GM04504 (cell line): Measurements from ENCODE around the gene SLC35E1.

ENCODE experiments used
- DNase-seq: peaks from one replicate; pipeline ENCODE4 v3.0.0-alpha.2; 2012; ENCODE audit warnings: low read depth

Gene SLC35E1

GRCh38 chr19:16596399-16596798 is 24.2 kb upstream of the SLC35E1 start:
- DNase-seq: no peak

DNA sequence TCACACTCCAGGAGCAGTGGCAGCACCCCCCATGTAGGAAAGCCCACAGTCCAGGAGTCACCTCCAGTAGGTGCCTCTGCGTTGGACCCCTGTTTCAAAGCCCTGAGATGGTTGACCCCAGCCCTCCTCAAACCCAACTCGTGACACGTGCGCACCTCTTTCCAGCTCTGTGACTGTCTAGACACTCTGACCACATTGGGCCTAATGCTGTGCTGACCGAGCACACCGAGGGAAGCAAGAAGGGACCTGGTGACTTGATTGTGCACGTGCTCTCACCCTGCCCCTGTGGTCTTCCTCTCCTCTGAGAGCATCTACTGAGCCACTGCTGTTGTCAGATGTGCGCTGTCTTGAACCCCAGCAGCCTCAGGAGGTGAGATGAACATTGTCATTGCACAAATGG is 22.9 kb upstream of the SLC35E1 start:
- DNase-seq: no peak

GRCh38 chr19:16594681-16595091 is 22.5 kb upstream of the SLC35E1 start:
- no peak for DNase-seq

- DNase-seq: no peak
Measured at GRCh38 chr19:16594131-16594586, 21.9 kb upstream of the SLC35E1 start.

DNA sequence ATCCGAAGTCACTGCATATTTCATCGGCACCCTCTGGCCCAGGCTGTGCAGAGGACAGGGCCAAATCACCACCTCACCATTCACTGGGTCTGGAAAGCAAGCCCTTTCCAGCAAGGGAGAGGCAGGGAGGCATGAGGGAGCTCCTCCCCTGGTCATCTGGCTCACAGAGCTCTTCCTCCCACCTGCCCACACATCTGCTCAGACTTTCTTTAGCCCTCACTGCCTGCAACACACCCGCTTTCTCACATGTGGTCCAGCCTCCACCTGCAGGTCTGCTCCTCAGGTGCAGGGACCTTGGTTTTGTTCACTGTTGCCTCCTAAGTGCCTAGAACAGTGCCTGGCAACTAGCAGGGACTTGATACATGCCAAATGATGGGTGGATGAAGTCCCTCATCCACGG is 21.0 kb upstream of the SLC35E1 start:
- DNase-seq: no peak

- no peak for DNase-seq
Measured at GRCh38 chr19:16591803-16592556, 19.8 kb upstream of the SLC35E1 start.

DNA sequence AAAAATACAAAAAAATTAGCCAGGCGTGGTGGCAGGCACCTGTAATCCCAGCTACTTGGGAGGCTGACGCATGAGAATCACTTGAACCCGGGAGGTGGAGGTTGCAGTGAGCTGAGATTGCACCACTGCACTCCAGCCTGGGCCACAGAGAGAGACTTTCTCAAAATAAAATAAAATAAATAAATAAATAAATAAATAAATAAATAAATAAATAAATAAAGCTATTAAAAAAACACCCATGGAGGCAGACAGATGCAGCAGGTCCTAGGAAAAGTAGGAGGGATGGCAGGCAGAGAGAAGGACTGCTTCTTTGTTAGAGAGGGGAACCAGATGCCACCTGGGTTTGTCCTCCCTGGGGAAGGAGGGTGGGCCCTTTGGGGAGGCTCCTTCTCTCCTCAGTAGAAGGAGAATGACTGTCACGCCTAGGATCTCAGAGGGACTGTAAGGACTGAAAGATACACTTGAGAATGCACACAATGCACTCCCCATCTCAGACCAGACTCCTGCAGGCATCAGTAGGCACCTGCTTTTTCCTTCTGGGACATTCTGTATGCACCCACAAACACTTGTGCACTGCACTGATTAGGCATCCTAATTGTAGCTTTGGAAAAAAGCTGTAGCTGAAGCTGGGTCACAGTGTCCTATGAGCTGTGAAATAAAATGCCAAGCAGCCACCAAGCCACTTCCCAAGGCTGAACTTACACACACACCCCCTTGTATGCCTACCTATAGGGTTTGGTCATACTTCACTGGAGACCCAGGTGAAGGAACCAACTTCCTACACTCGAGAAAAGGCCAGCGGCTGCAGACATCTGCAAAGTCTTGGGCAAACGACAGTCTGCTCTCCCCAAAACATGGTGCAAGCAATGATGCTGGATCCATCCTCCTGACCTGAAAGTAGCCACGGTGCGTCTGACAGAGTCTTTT is 18.9 kb upstream of the SLC35E1 start:
- no peak for DNase-seq

- no peak for DNase-seq
Measured at GRCh38 chr19:16589917-16590316, 17.7 kb upstream of the SLC35E1 start.

DNA sequence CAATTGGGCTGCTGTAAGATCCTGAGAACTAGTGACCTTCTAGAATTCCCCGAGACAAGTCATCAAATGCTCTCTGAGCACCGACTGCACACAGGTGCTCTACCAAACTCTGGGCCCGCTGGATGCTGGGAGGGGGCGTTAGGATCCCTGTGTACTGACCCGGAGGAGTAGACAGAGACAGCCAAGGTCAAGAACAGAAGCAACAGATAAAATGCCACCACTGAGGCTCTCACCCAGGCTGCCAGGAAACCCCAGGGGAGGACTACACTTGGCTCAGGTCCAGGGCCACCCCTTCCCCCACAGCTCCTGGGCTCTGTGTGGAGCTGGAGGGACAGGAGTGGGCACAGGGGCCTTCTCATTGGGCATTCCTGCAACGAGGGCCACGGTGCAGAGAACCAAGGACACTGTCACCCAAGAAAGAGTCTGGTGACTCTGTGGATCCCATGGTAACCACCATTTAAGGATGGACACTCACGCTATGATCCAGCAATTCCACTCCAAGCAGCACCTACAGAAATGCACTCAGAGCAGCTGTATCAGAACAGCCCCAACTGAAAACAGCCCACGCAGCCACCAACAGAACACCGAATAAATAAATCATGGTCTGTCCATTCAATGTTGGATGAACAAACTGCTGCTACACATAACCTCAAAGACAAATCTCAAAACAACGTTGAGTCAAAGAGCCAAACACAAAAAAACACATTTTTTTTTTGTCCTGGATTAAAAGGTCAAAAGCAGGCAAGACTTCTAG is 16.8 kb upstream of the SLC35E1 start:
- DNase-seq: no peak

- no peak for DNase-seq
Measured at GRCh38 chr19:16587833-16588823, 15.9 kb upstream of the SLC35E1 start.

GRCh38 chr19:16586991-16587832 is 15.0 kb upstream of the SLC35E1 start:
- no peak for DNase-seq

DNA sequence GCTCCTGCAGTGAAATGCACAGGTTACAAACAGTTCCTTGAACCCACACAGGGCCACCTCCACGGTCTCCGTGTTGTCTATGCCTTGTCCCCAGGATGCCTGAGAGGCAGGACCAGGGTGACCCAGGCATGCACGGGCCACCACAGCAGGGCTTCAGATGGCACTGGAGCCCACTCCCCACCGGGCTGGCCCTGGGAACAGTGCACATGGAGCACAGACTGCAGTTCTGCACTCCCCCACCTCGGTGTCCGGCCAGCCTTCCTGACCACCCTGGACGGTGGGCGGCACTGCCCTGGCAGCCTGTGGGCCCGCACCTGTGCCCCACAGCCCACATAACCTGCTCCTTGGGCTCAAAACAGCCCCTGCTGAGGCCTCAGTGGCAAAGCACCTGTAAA is 14.3 kb upstream of the SLC35E1 start:
- no peak for DNase-seq

- no peak for DNase-seq
Measured at GRCh38 chr19:16585808-16586476, 13.7 kb upstream of the SLC35E1 start.

- DNase-seq: no peak
Measured at GRCh38 chr19:16585094-16585801, 13.0 kb upstream of the SLC35E1 start.

DNA sequence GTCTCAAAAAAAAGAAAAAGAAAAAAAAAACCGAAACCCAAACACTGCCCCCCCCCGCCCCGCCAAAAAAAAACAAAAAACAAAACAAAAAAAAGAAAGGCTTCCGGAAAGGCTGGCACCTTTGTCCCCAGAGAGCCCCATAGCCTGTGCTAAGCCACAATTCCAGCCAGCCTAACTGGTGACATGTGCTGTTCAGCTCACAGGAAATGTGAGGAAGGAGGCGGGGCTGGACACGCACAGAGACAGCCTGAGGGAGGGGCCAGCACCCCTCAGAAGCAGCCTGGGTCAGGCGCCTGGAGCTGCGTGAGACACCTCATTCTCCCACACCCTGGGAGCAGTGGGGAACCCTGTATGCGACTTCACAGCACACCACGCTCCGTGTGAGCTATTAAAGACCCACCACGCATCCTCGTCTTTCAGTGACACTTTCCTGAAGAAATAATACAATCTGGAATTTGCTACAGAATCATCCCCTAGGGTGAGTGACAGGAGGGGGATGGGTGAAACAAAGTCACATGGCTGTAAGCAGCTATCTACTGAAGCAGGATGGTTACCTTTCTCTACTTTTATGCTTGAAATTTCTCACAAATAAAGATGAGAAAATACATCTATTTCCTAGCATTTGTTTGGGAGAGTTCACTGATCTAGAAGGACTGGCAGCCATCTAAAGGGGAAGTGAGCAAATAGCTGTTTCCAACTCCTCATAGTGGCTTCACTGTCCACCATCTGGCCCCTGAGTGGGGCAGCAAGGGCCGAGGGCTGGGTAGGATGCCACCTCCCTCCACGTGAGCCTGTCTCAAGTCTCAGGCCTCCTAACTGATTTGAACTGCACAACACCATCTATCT is 12.3 kb upstream of the SLC35E1 start:
- peak; percentile 64 for DNase-seq

DNA sequence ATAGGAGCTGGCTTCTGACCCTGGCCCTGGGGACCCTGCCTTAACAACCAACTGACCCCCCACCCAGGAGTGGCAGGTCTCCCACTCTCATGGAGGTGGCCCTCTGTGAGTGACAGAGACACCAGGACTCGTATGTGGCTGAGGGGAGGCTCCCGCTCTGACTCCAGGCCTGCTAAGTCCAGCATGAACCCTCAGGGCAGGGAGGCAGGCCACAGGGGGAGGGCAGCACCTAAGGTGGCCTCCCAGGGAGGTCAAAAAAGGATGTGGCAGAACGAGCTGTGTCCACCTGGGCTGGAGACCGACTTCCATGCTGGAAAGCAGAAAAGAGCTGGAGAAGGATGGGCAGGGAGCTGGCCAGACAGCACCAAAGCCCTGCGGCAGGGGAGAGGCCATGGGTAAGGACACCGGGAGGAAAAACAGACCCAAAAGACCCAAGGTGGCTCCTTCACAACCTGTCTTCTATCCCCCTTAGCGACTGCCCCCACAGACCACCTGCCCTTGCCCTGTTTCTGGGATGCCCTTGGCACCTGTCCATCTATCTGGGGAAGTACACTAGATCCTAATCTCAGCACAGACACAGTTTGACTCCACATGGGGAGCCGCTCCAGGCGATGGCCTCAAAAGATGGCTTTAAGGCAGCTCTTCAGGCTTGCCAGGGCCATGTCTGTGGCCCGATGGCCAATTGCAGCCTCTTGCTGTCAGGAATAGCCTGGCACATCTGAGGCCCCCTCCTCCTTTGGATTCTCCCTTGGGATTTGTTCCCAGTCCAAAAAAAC is 10.5 kb upstream of the SLC35E1 start:
- no peak for DNase-seq

DNA sequence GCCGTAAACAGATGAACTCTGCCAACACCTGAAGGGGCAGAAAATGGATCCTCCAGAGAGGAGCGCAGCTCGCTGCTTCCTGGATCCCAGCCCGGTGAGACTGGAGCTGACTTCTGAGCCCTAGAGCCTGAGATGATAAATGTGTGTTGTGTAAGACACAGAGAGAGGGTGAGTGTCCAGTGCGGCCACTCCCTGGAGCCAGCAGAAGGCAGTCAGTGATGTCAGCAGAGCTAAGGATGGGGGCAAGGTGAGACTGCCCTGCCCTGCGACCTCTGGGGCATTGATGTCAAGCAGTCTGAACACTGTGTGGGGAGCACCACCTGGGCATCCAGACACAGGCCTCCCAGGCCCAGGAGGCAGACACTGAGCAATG is 9.7 kb upstream of the SLC35E1 start:
- no peak for DNase-seq
